Fibroblast of lung (primary cell): ENCODE results near the gene MC5R. TPM values are rescaled to one million over a fixed set of nuclear protein-coding genes. Genes with fewer than 3 reads are reported as not detected.

Experiments
- DNase-seq, 2 donors: peaks; one replicate each; pipeline versions ENCODE4 v3.0.0 to v3.0.0-alpha.2; 2010; ENCODE audit warnings: low read depth in 2 of 2
- H2AFZ ChIP-seq: 2 replicates; pipeline ENCODE4 v1.5.1; 2012; ENCODE audit warnings: low read length, control low read depth, inconsistent platforms
- H3K27ac ChIP-seq: 2 replicates; pipeline ENCODE4 v1.5.1; 2011; ENCODE audit warnings: low read length, control low read depth; ENCODE audit not compliant: insufficient read depth
- H3K27me3 ChIP-seq: 2 replicates; pipeline ENCODE4 v1.5.1; 2011; ENCODE audit warnings: mild to moderate bottlenecking, low read length; ENCODE audit not compliant: control insufficient read depth, insufficient read depth
- H3K36me3 ChIP-seq: 2 replicates; pipeline ENCODE4 v1.5.1; 2011; ENCODE audit warnings: low read length; ENCODE audit not compliant: control insufficient read depth, insufficient read depth
- H3K4me1 ChIP-seq: 2 replicates; pipeline ENCODE4 v1.5.1; 2011; ENCODE audit warnings: low read length; ENCODE audit not compliant: control insufficient read depth, insufficient read depth; ENCODE audit errors: extremely low read depth
- H3K4me2 ChIP-seq: 2 replicates; pipeline ENCODE4 v1.5.1; 2011; ENCODE audit warnings: low read length, control low read depth; ENCODE audit not compliant: insufficient read depth; ENCODE audit errors: extremely low read depth
- H3K4me3 ChIP-seq, 4 experiments: fragments of 200-600 bp in 1 of 4; sonication (generic) in 1 of 4; replicated peaks in 1 of 4; 2 replicates each; pipeline ENCODE4 v1.5.1; 2011 to 2016; ENCODE audit warnings: low read length in 4 of 4, low read depth in 3 of 4, mild to moderate bottlenecking in 3 of 4, control low read depth in 2 of 4, inconsistent platforms in 1 of 4, mixed read lengths in 1 of 4; ENCODE audit not compliant: insufficient read depth in 1 of 4; ENCODE audit errors: control extremely low read depth in 1 of 4
- H3K79me2 ChIP-seq: 2 replicates; pipeline ENCODE4 v1.5.1; 2012; ENCODE audit warnings: mild to moderate bottlenecking, low read length, inconsistent platforms; ENCODE audit not compliant: control insufficient read depth, insufficient read depth
- H3K9ac ChIP-seq: 2 replicates; pipeline ENCODE4 v1.5.1; 2011; ENCODE audit warnings: mild to moderate bottlenecking, low read length, control low read depth; ENCODE audit not compliant: insufficient read depth
- H3K9me3 ChIP-seq: 2 replicates; pipeline ENCODE4 v1.5.1; 2012; ENCODE audit warnings: low read depth, low read length; ENCODE audit not compliant: control insufficient read depth, insufficient read depth
- H4K20me1 ChIP-seq: 2 replicates; pipeline ENCODE4 v1.5.1; 2011; ENCODE audit warnings: low read length; ENCODE audit not compliant: control insufficient read depth, insufficient read depth; ENCODE audit errors: extremely low read depth
- CTCF ChIP-seq, 2 donors: IDR thresholded peaks in 1 of 2; conservative IDR thresholded peaks in 1 of 2; 1 replicate in 1 of 2; 2 replicates in 1 of 2; pipeline ENCODE4 v1.5.1; 2011 to 2012; ENCODE audit warnings: low read length in 2 of 2, control low read depth in 1 of 2, inconsistent platforms in 1 of 2, low read depth in 1 of 2, mild to moderate bottlenecking in 1 of 2
- EZH2 ChIP-seq: IDR thresholded peaks from 2 replicates; pipeline ENCODE4 v1.5.1; 2012; ENCODE audit warnings: low read length, control low read depth, mild to moderate bottlenecking; ENCODE audit errors: missing control alignments
- polyA plus RNA-seq, 2 donors: library from polyadenylated mRNA; depleted of rRNA in 1 of 2; stranded (reverse) in 1 of 2; unstranded in 1 of 2; fragments of >200 nt; gene quantifications; 2 replicates each; pipeline ENCODE4 v1.2.1, GENCODE V29; 2011 to 2012; ENCODE audit warnings: missing spikeins in 1 of 2
- total RNA-seq: library from RNA; depleted of rRNA; stranded (reverse); fragments of >200 nt; gene quantifications from 2 replicates; pipeline ENCODE4 v1.2.1, GENCODE V29; 2014

Gene MC5R
- total and polyA plus RNA-seq, 2 donors (not counting 1 experiment from before 2014, with no cell fraction given): not detected

GRCh38 chr18:13871701-13872100, 47.8 kb downstream of the MC5R start:
- H3K27me3 ChIP-seq: no peaks in the 10 kb centered on the region
- no peaks in the 10 kb centered on the region for H3K79me2 ChIP-seq
- no peak for DNase-seq
- no peak overlapping the region for H3K4me3 ChIP-seq
- no peak overlapping the region for H2AFZ ChIP-seq
- no peaks in the 10 kb centered on the region for H3K9me3 ChIP-seq
- no peaks in the 10 kb centered on the region for H4K20me1 ChIP-seq
- TF ChIP-seq CTCF (conservative IDR thresholded peaks at IDR 0.05 in 1 of 2, IDR thresholded peaks at IDR 0.05 in 1 of 2; ENCODE audit: low read depth in 1 of 2, low read length in 2 of 2) (no peak), EZH2 (no peak)
- H3K9ac ChIP-seq: no peak overlapping the region
- H3K4me1 ChIP-seq: no peaks in the 10 kb centered on the region
- H3K4me2 ChIP-seq: no peak overlapping the region
- no peak overlapping the region for H3K27ac ChIP-seq
- no peaks in the 10 kb centered on the region for H3K36me3 ChIP-seq

- DNase-seq: no peak
- H3K4me3 ChIP-seq: no peak overlapping the region
- no peaks in the 10 kb centered on the region for H4K20me1 ChIP-seq
- no peaks in the 10 kb centered on the region for H3K27me3 ChIP-seq
- no peaks in the 10 kb centered on the region for H3K36me3 ChIP-seq
- H3K4me2 ChIP-seq: no peak overlapping the region
- H2AFZ ChIP-seq: no peak overlapping the region
- no peak overlapping the region for H3K27ac ChIP-seq
- H3K9me3 ChIP-seq: no peaks in the 10 kb centered on the region
- TF ChIP-seq EZH2 (no peak), CTCF (conservative IDR thresholded peaks at IDR 0.05 in 1 of 2, IDR thresholded peaks at IDR 0.05 in 1 of 2; ENCODE audit: low read depth in 1 of 2, low read length in 2 of 2) (no peak)
- H3K4me1 ChIP-seq: no peaks in the 10 kb centered on the region
- H3K79me2 ChIP-seq: no peaks in the 10 kb centered on the region
- H3K9ac ChIP-seq: no peak overlapping the region
These were observed 48.4 kb downstream of the MC5R start for GRCh38 chr18:13872373-13872772.

DNA sequence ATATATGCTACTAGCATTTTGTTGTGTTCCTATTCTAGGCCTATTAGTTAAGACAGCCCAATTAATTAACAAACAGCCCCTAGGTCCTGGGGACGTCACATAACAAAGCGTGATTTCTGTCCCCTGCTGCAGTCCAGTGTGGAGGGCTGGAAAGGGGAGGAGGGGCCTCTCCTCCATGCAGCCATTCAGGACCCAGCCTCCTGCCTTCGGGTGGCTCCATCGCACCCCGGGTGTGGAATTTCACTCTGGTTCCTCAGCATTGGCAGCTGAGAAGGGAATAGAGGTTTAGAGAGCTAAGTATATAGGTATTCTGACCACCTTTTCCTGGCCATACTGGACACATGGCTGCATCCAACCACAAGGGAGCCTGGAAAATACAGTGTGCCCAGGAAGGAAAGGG, 49.0 kb downstream of the MC5R start:
- no peak overlapping the region for H3K4me2 ChIP-seq
- DNase-seq: no peak
- H3K4me3 ChIP-seq: no peak overlapping the region
- H4K20me1 ChIP-seq: no peaks in the 10 kb centered on the region
- H3K9me3 ChIP-seq: no peaks in the 10 kb centered on the region
- H3K27me3 ChIP-seq: no peaks in the 10 kb centered on the region
- TF ChIP-seq EZH2: no peak
- no peak for TF ChIP-seq CTCF (conservative IDR thresholded peaks at IDR 0.05 in 1 of 2, IDR thresholded peaks at IDR 0.05 in 1 of 2; ENCODE audit: low read depth in 1 of 2, low read length in 2 of 2)
- no peak overlapping the region for H3K9ac ChIP-seq
- H3K4me1 ChIP-seq: no peaks in the 10 kb centered on the region
- no peak overlapping the region for H3K27ac ChIP-seq
- no peak overlapping the region for H2AFZ ChIP-seq
- H3K36me3 ChIP-seq: no peaks in the 10 kb centered on the region
- no peaks in the 10 kb centered on the region for H3K79me2 ChIP-seq
